ENCODE results near the gene PAK3.

DNA sequence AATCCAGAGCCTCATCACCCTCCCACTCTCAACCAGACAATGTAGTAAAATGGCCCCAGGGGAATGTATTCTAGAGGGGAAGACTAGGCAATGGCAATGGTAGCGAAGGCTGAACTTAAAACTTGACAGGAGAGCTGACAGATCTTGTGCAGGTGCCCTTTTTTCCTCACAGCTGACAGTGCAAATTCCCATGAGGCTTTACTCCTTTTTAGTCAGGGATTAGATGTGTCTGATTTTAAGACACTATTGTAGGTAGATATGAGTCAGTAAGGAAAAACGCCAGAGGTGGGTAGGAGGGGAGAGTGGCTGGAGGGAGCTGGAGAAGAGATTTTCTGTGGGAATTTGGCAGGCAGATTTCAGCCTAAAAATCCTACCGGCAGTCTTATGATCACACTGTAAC lies 163.6 kb downstream of the PAK3 start:
- TF ChIP-seq, protein P1, sequence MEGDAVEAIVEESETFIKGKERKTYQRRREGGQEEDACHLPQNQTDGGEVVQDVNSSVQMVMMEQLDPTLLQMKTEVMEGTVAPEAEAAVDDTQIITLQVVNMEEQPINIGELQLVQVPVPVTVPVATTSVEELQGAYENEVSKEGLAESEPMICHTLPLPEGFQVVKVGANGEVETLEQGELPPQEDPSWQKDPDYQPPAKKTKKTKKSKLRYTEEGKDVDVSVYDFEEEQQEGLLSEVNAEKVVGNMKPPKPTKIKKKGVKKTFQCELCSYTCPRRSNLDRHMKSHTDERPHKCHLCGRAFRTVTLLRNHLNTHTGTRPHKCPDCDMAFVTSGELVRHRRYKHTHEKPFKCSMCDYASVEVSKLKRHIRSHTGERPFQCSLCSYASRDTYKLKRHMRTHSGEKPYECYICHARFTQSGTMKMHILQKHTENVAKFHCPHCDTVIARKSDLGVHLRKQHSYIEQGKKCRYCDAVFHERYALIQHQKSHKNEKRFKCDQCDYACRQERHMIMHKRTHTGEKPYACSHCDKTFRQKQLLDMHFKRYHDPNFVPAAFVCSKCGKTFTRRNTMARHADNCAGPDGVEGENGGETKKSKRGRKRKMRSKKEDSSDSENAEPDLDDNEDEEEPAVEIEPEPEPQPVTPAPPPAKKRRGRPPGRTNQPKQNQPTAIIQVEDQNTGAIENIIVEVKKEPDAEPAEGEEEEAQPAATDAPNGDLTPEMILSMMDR (IDR thresholded peaks at IDR 0.05) = no peak
- TF ChIP-seq POLR2AphosphoS5 (IDR thresholded peaks at IDR 0.05) = no peak
- TF ChIP-seq POLR2A (IDR thresholded peaks at IDR 0.05) = no peak
